Stimulated activated memory B cell treated with anti-CD40 and anti-IgM and Interleukin-4, amounts not matched to agents 10 μg/mL and 1 μg/mL and 100 μg/mL, for 72 hours (primary cell): ENCODE data around the gene SLC17A6.

Source experiments
- ATAC-seq: fragments of 150-1000 bp; cut with Tn5 transposase; 2 replicates; pipeline ENCODE4 v1.10.0; 2021
- H3K27ac Mint-ChIP-seq: one replicate; pipeline ENCODE4 v1.8.0; 2022; ENCODE audit warnings: mild to moderate bottlenecking, mixed read lengths
- H3K27me3 Mint-ChIP-seq: one replicate; pipeline ENCODE4 v1.8.0; 2022; ENCODE audit warnings: mixed read lengths
- H3K36me3 Mint-ChIP-seq: one replicate; pipeline ENCODE4 v1.8.0; 2022; ENCODE audit warnings: mixed read lengths
- H3K4me1 Mint-ChIP-seq: one replicate; pipeline ENCODE4 v1.8.0; 2022; ENCODE audit warnings: mixed read lengths
- H3K4me3 Mint-ChIP-seq: one replicate; pipeline ENCODE4 v1.8.0; 2022; ENCODE audit warnings: mild to moderate bottlenecking, moderate library complexity, mixed read lengths
- H3K9me3 Mint-ChIP-seq: one replicate; pipeline ENCODE4 v1.8.0; 2022; ENCODE audit warnings: mixed read lengths

SLC17A6 gene

GRCh38 chr11:22346282-22346681 is 8.1 kb downstream of the SLC17A6 start:
- Mint-ChIP-seq H3K9me3 (no peaks in the 10 kb centered on the region), H3K36me3 (no peaks in the 10 kb centered on the region), H3K27ac (no peak overlapping the region), H3K4me1 (peaks cover 10% of the 10 kb centered on the region), H3K4me3 (no peak overlapping the region), H3K27me3 (peaks cover 48% of the 10 kb centered on the region)
- ATAC-seq = no peak

GRCh38 chr11:22347857-22348487 is 9.8 kb downstream of the SLC17A6 start:
- Mint-ChIP-seq H3K9me3 (no peaks in the 10 kb centered on the region), H3K4me1 (peaks cover 7% of the 10 kb centered on the region), H3K27ac (no peak overlapping the region), H3K27me3 (peaks cover 32% of the 10 kb centered on the region), H3K36me3 (no peaks in the 10 kb centered on the region), H3K4me3 (no peak overlapping the region)
- ATAC-seq = no peak

DNA sequence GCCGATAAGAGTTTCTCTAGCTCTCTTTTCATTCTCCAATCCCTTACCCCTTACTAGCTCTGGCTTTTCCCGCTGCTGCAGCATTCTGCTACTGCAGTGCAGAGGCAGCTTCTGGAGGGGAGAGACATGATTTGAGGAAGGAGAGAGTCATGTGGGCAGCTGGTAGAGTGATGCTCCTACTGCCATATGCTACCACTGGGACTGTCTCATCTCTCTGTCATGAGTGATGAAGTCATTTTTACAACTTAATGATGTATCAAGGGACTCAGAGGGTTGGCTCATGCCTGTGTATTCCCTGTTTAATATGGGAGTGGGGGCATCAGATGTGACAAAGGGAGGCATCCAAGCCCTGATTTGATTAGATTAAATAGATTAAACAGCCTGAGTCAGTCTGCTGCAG is 11.3 kb downstream of the SLC17A6 start:
- peaks cover 16% of the 10 kb centered on the region for H3K27me3 Mint-ChIP-seq
- H3K4me3 Mint-ChIP-seq = no peak overlapping the region
- H3K36me3 Mint-ChIP-seq = no peaks in the 10 kb centered on the region
- no peaks in the 10 kb centered on the region for H3K9me3 Mint-ChIP-seq
- ATAC-seq = no peak
- no peaks in the 10 kb centered on the region for H3K4me1 Mint-ChIP-seq
- no peak overlapping the region for H3K27ac Mint-ChIP-seq

DNA sequence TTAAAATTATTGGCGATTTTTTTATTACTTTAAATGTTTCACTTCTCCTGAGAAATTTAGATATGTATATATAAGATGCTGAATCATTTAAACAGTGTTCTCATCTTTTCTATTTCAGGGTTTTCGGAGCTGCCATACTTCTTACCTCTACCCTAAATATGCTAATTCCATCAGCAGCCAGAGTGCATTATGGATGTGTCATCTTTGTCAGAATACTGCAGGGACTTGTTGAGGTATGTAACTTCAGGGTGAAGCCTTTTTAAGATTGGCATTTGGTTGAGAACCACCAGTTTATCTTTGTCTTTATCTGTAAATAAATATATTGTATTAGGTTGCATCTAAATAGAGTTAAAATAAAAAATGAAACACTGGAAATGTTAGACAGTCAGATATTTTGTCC is 21.1 kb downstream of the SLC17A6 start:
- H3K4me1 Mint-ChIP-seq = no peaks in the 10 kb centered on the region
- no peak for ATAC-seq
- H3K4me3 Mint-ChIP-seq = no peak overlapping the region
- peaks cover 16% of the 10 kb centered on the region for H3K27me3 Mint-ChIP-seq
- no peak overlapping the region for H3K27ac Mint-ChIP-seq
- no peaks in the 10 kb centered on the region for H3K9me3 Mint-ChIP-seq
- no peaks in the 10 kb centered on the region for H3K36me3 Mint-ChIP-seq

GRCh38 chr11:22371160-22371559 is 33.0 kb downstream of the SLC17A6 start:
- no peak overlapping the region for H3K27ac Mint-ChIP-seq
- H3K4me3 Mint-ChIP-seq = no peak overlapping the region
- no peaks in the 10 kb centered on the region for H3K9me3 Mint-ChIP-seq
- H3K36me3 Mint-ChIP-seq = no peaks in the 10 kb centered on the region
- peaks cover 9% of the 10 kb centered on the region for H3K27me3 Mint-ChIP-seq
- ATAC-seq = no peak
- no peaks in the 10 kb centered on the region for H3K4me1 Mint-ChIP-seq

DNA sequence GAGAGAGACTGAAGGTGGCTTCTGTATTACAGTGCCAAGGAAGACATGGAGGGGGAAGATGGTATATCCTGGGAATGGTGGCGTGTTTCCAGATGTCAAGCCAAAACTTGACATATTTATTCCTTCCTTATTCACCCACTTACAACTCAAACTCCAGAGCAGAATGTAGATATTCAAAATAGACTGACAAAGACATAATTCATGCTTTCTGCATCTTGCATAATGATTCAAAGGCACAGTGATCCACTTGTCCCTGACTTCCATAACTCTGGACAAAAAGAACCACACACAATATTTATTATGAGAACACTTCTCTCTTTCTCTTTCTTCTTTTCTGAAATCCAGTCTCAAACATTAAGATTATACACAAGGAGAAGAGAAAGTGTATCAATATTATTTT is 48.9 kb downstream of the SLC17A6 start:
- no peak overlapping the region for H3K27ac Mint-ChIP-seq
- H3K36me3 Mint-ChIP-seq = no peaks in the 10 kb centered on the region
- ATAC-seq = no peak
- H3K4me1 Mint-ChIP-seq = no peaks in the 10 kb centered on the region
- no peaks in the 10 kb centered on the region for H3K9me3 Mint-ChIP-seq
- no peaks in the 10 kb centered on the region for H3K27me3 Mint-ChIP-seq
- H3K4me3 Mint-ChIP-seq = no peak overlapping the region

GRCh38 chr11:22389526-22390282 is 51.5 kb downstream of the SLC17A6 start:
- no peak for ATAC-seq
- H3K4me1 Mint-ChIP-seq = no peaks in the 10 kb centered on the region
- no peaks in the 10 kb centered on the region for H3K36me3 Mint-ChIP-seq
- H3K4me3 Mint-ChIP-seq = no peak overlapping the region
- no peak overlapping the region for H3K27ac Mint-ChIP-seq
- no peaks in the 10 kb centered on the region for H3K9me3 Mint-ChIP-seq
- H3K27me3 Mint-ChIP-seq = no peaks in the 10 kb centered on the region

GRCh38 chr11:22390283-22390655 is 52.1 kb downstream of the SLC17A6 start:
- no peak for ATAC-seq
- no peaks in the 10 kb centered on the region for H3K4me1 Mint-ChIP-seq
- H3K27me3 Mint-ChIP-seq = no peaks in the 10 kb centered on the region
- H3K36me3 Mint-ChIP-seq = no peaks in the 10 kb centered on the region
- H3K4me3 Mint-ChIP-seq = no peak overlapping the region
- no peaks in the 10 kb centered on the region for H3K9me3 Mint-ChIP-seq
- no peak overlapping the region for H3K27ac Mint-ChIP-seq

GRCh38 chr11:22392561-22392960 is 54.4 kb downstream of the SLC17A6 start:
- no peaks in the 10 kb centered on the region for H3K4me1 Mint-ChIP-seq
- H3K36me3 Mint-ChIP-seq = no peaks in the 10 kb centered on the region
- H3K27ac Mint-ChIP-seq = no peak overlapping the region
- H3K9me3 Mint-ChIP-seq = no peaks in the 10 kb centered on the region
- H3K27me3 Mint-ChIP-seq = no peaks in the 10 kb centered on the region
- ATAC-seq = no peak
- no peak overlapping the region for H3K4me3 Mint-ChIP-seq

GRCh38 chr11:22405377-22405776 is 67.2 kb downstream of the SLC17A6 start:
- Mint-ChIP-seq H3K9me3 (no peaks in the 10 kb centered on the region), H3K4me1 (no peaks in the 10 kb centered on the region), H3K36me3 (no peaks in the 10 kb centered on the region), H3K27me3 (no peaks in the 10 kb centered on the region), H3K27ac (no peak overlapping the region), H3K4me3 (no peak overlapping the region)
- no peak for ATAC-seq

DNA sequence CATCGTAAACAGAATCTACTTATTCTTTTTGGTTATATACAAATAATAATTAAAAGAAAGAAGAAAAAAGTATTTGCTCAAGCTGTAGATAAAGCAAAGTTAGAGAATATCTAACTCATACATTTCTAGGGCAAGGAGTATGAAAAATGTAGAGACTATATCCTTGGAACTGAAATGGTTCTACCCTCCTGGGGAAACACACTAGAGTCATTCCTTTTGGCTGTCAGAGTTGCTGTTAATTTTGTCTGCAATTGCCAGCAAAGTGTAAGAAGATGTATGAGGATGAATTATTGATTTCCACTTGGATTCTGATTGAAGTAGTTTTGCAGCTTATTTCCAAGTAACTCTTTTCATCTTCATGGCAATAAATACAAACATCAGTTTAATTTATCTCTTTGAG is 69.1 kb downstream of the SLC17A6 start:
- no peak for ATAC-seq
- H3K9me3 Mint-ChIP-seq = no peaks in the 10 kb centered on the region
- H3K36me3 Mint-ChIP-seq = no peaks in the 10 kb centered on the region
- no peaks in the 10 kb centered on the region for H3K4me1 Mint-ChIP-seq
- no peaks in the 10 kb centered on the region for H3K27me3 Mint-ChIP-seq
- no peak overlapping the region for H3K4me3 Mint-ChIP-seq
- H3K27ac Mint-ChIP-seq = no peak overlapping the region

DNA sequence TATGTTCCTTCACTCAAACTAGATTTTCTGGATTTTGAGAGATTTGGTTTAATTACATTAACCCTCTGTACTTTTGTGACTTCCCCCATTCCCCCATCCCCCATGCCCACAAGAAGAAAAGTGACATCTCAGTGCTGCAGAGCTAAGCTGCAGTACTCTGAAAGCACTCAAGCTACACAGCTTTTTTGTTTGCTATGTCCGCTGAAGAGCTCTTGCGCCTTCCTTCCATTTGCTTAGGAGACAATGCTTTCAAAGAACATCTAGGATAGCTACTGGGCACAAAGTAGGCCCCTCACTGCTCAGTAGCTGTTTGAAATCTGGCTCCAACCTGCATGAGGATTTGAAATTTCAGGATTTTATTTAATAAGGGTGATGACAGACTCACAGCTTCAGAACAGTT is 69.7 kb downstream of the SLC17A6 start:
- H3K9me3 Mint-ChIP-seq = peaks cover 2% of the 10 kb centered on the region

GRCh38 chr11:22415476-22415875 is 77.3 kb downstream of the SLC17A6 start:
- Mint-ChIP-seq H3K27me3 (peaks cover 5% of the 10 kb centered on the region), H3K4me3 (no peak overlapping the region), H3K4me1 (no peaks in the 10 kb centered on the region), H3K9me3 (peaks cover 5% of the 10 kb centered on the region), H3K27ac (no peak overlapping the region), H3K36me3 (no peaks in the 10 kb centered on the region)
- ATAC-seq = no peak

More for the DNA sequence above, 69.7 kb downstream of the SLC17A6 start:
- no peaks in the 10 kb centered on the region for H3K36me3 Mint-ChIP-seq
- no peak for ATAC-seq
- H3K27me3 Mint-ChIP-seq = no peaks in the 10 kb centered on the region
- H3K4me3 Mint-ChIP-seq = no peak overlapping the region
- H3K27ac Mint-ChIP-seq = no peak overlapping the region
- H3K4me1 Mint-ChIP-seq = no peaks in the 10 kb centered on the region

GRCh38 chr11:22416462-22416861 is 78.3 kb downstream of the SLC17A6 start:
- Mint-ChIP-seq H3K4me3 (no peak overlapping the region), H3K4me1 (no peaks in the 10 kb centered on the region), H3K9me3 (peaks cover 5% of the 10 kb centered on the region), H3K27ac (no peak overlapping the region), H3K27me3 (peaks cover 5% of the 10 kb centered on the region), H3K36me3 (no peaks in the 10 kb centered on the region)
- no peak for ATAC-seq

- no peak for ATAC-seq
- Mint-ChIP-seq H3K4me3 (no peak overlapping the region), H3K27me3 (peaks cover 2% of the 10 kb centered on the region), H3K36me3 (no peaks in the 10 kb centered on the region), H3K4me1 (no peaks in the 10 kb centered on the region), H3K9me3 (no peaks in the 10 kb centered on the region), H3K27ac (no peak overlapping the region)
These were observed 88.7 kb downstream of the SLC17A6 start for GRCh38 chr11:22426915-22427314.
